ENCODE data around the gene FAM237A. TPM values are rescaled to one million over a fixed set of nuclear protein-coding genes. Genes with fewer than 3 reads are reported as not detected.

The FAM237A gene
- total and polyA plus RNA-seq, 2 of the 13 experiments (the other 11 are each of a cell fraction or from before 2014, with no cell fraction given), result not detected

- TF ChIP-seq, protein P1, sequence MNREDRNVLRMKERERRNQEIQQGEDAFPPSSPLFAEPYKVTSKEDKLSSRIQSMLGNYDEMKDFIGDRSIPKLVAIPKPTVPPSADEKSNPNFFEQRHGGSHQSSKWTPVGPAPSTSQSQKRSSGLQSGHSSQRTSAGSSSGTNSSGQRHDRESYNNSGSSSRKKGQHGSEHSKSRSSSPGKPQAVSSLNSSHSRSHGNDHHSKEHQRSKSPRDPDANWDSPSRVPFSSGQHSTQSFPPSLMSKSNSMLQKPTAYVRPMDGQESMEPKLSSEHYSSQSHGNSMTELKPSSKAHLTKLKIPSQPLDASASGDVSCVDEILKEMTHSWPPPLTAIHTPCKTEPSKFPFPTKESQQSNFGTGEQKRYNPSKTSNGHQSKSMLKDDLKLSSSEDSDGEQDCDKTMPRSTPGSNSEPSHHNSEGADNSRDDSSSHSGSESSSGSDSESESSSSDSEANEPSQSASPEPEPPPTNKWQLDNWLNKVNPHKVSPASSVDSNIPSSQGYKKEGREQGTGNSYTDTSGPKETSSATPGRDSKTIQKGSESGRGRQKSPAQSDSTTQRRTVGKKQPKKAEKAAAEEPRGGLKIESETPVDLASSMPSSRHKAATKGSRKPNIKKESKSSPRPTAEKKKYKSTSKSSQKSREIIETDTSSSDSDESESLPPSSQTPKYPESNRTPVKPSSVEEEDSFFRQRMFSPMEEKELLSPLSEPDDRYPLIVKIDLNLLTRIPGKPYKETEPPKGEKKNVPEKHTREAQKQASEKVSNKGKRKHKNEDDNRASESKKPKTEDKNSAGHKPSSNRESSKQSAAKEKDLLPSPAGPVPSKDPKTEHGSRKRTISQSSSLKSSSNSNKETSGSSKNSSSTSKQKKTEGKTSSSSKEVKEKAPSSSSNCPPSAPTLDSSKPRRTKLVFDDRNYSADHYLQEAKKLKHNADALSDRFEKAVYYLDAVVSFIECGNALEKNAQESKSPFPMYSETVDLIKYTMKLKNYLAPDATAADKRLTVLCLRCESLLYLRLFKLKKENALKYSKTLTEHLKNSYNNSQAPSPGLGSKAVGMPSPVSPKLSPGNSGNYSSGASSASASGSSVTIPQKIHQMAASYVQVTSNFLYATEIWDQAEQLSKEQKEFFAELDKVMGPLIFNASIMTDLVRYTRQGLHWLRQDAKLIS (CRISPR knock-in tag; IDR thresholded peaks at IDR 0.05), result no peak
- TF ChIP-seq, protein P2, sequence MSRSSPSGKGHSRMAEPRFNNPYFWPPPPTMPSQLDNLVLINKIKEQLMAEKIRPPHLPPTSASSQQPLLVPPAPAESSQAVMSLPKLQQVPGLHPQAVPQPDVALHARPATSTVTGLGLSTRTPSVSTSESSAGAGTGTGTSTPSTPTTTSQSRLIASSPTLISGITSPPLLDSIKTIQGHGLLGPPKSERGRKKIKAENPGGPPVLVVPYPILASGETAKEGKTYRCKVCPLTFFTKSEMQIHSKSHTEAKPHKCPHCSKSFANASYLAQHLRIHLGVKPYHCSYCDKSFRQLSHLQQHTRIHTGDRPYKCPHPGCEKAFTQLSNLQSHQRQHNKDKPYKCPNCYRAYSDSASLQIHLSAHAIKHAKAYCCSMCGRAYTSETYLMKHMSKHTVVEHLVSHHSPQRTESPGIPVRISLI (CRISPR knock-in tag; IDR thresholded peaks at IDR 0.05; ENCODE audit: borderline replicate concordance), result no peak
- TF ChIP-seq, protein P3, sequence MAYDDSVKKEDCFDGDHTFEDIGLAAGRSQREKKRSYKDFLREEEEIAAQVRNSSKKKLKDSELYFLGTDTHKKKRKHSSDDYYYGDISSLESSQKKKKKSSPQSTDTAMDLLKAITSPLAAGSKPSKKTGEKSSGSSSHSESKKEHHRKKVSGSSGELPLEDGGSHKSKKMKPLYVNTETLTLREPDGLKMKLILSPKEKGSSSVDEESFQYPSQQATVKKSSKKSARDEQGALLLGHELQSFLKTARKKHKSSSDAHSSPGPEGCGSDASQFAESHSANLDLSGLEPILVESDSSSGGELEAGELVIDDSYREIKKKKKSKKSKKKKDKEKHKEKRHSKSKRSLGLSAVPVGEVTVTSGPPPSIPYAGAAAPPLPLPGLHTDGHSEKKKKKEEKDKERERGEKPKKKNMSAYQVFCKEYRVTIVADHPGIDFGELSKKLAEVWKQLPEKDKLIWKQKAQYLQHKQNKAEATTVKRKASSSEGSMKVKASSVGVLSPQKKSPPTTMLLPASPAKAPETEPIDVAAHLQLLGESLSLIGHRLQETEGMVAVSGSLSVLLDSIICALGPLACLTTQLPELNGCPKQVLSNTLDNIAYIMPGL (CRISPR knock-in tag; IDR thresholded peaks at IDR 0.05; ENCODE audit: borderline replicate concordance in 1 of 2, low read depth in 1 of 2), result no peak
These were observed 39.0 kb upstream of the FAM237A start (continued) for GRCh38 chr2:206603243-206603642.

GRCh38 chr2:206610451-206610850 is 31.8 kb upstream of the FAM237A start:
- no peaks in the 10 kb centered on the region for H3K4me1 ChIP-seq (ENCODE audit: insufficient read depth, low read length)
- H3K79me2 ChIP-seq (ENCODE audit: insufficient read depth, low read length), result no peaks in the 10 kb centered on the region
- BruUV-seq (replicated peaks), result no TSS peak
- DNase-seq (ENCODE audit: low spot score) (no peak), ATAC-seq (no peak), FAIRE-seq (no peak)
- no peak overlapping the region for H3K27ac ChIP-seq (ENCODE audit: extremely low read length, insufficient read depth, low read length)
- intact Hi-C loops (cut with micrococcal nuclease; ENCODE audit: unreplicated experiment) (no loop called here), in situ Hi-C loops (cut with HindIII; ENCODE audit: extremely low pct_ligation_motif_present, low pct_unique_long_range_greater_than_20kb) (no loop called here)
- no peak overlapping the region for H2AFZ ChIP-seq (ENCODE audit: low read length)
- no peak overlapping the region for H3K9ac ChIP-seq (ENCODE audit: insufficient read depth, low read depth, low read length)
- CTCF ChIA-PET (ENCODE audit: low intra/inter-chr PET ratio, low total read pairs), result no interaction called here
- H4K20me1 ChIP-seq (ENCODE audit: insufficient read depth, low read length), result no peaks in the 10 kb centered on the region
- no peaks in the 10 kb centered on the region for H3K9me3 ChIP-seq (ENCODE audit: low read length)
- no peaks in the 10 kb centered on the region for H3K36me3 ChIP-seq (replicated peaks in 1 of 2; ENCODE audit: control insufficient read depth in 1 of 2, insufficient read depth in 2 of 2, low read length in 2 of 2)
- WGBS (ENCODE audit: low lambda C conversion rate), result 2% methylated on average over 1 of the region's 1 CpG
- POLR2A ChIA-PET, result no interaction called here
- peaks cover 0 to 8% of the 10 kb centered on the region in 2 experiments; a peak in 1 of 5 replicates for H3K27me3 ChIP-seq (ENCODE audit: control insufficient read depth in 1 of 2, insufficient read depth in 2 of 2, low read length in 2 of 2)
- no peak overlapping the region for H3K4me2 ChIP-seq (ENCODE audit: low read depth, low read length)
- no peak overlapping the region for H3K4me3 ChIP-seq (replicated peaks in 1 of 3; ENCODE audit: insufficient read depth in 1 of 3, low read depth in 2 of 3, low read length in 3 of 3)
- no peak for TF ChIP-seq RNF219 (CRISPR knock-in tag; IDR thresholded peaks at IDR 0.05)
- TF ChIP-seq ZNF230 (CRISPR knock-in tag; IDR thresholded peaks at IDR 0.05), result no peak
- TF ChIP-seq CREBL2 (CRISPR knock-in tag; IDR thresholded peaks at IDR 0.05; ENCODE audit: borderline replicate concordance), result no peak
